ENCODE measurements around the gene GPR176. TPM values are rescaled to one million over a fixed set of nuclear protein-coding genes. Genes with fewer than 3 reads are reported as not detected.

Gene GPR176
- total RNA-seq, 4 donors from 2014 or later = 1.7 to 8.4 (median 5.4) TPM

- no peaks in the 10 kb centered on the region for H3K27me3 ChIP-seq
- TF ChIP-seq, protein P1, sequence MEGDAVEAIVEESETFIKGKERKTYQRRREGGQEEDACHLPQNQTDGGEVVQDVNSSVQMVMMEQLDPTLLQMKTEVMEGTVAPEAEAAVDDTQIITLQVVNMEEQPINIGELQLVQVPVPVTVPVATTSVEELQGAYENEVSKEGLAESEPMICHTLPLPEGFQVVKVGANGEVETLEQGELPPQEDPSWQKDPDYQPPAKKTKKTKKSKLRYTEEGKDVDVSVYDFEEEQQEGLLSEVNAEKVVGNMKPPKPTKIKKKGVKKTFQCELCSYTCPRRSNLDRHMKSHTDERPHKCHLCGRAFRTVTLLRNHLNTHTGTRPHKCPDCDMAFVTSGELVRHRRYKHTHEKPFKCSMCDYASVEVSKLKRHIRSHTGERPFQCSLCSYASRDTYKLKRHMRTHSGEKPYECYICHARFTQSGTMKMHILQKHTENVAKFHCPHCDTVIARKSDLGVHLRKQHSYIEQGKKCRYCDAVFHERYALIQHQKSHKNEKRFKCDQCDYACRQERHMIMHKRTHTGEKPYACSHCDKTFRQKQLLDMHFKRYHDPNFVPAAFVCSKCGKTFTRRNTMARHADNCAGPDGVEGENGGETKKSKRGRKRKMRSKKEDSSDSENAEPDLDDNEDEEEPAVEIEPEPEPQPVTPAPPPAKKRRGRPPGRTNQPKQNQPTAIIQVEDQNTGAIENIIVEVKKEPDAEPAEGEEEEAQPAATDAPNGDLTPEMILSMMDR (IDR thresholded peaks at IDR 0.05) = peak; percentile 39 to 53 (median 47)
- TF ChIP-seq EP300 (IDR thresholded peaks at IDR 0.05) (no peak), POLR2AphosphoS5 (IDR thresholded peaks at IDR 0.05) (no peak), POLR2A (IDR thresholded peaks at IDR 0.05; ENCODE audit: low read depth) (no peak)
- H3K9me3 ChIP-seq = no peaks in the 10 kb centered on the region
- no peaks in the 10 kb centered on the region for H3K36me3 ChIP-seq
- no peaks in the 10 kb centered on the region for H3K4me1 ChIP-seq
- no peak overlapping the region for H3K27ac ChIP-seq (replicated peaks in 1 of 4)
- intact Hi-C loops (cut with DNase I) = loop anchor here (5.0 kb wide), 1 partner anchor 89 kb away; no protein-coding TSS in a partner anchor
- WGBS = 26% methylated on average over 1 of the region's 1 CpG
- no peak overlapping the region for H3K4me3 ChIP-seq
- DNase-seq (ENCODE audit: extremely low spot score) = no peak
Measured at GRCh38 chr15:39887832-39888231, 32.2 kb downstream of the GPR176 start.

DNA sequence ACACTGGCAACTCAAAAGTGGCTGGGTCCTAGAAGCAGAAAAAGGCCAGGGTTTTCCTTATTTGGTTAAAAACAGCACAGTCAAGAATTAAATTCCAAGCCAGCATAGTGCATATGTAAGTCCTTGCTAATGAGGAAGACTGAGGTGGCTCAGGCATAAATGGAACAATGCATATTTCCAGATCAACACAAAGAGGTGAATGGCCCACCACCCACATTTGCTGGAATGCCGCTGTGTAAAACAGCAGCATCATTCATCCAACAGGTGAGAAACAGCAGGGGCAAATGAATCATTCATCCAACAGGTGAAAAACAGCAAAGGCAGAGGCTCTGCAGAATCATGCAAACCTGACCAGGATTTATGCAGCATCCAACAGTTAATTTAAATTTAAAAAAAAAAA is 32.9 kb downstream of the GPR176 start:
- intact Hi-C loops (cut with DNase I) = loop anchor here (5.0 kb wide), 1 partner anchor 90 kb away; no protein-coding TSS in a partner anchor
- Histone ChIP-seq H3K9me3 (no peaks in the 10 kb centered on the region), H3K36me3 (no peaks in the 10 kb centered on the region), H3K4me1 (no peaks in the 10 kb centered on the region), H3K27ac (replicated peaks in 1 of 4) (no peak overlapping the region), H3K27me3 (no peaks in the 10 kb centered on the region), H3K4me3 (no peak overlapping the region)
- TF ChIP-seq, protein P1 (IDR thresholded peaks at IDR 0.05) = no peak
- TF ChIP-seq POLR2AphosphoS5 (IDR thresholded peaks at IDR 0.05) (no peak), POLR2A (IDR thresholded peaks at IDR 0.05; ENCODE audit: low read depth) (no peak), EP300 (IDR thresholded peaks at IDR 0.05) (no peak)
- DNase-seq (ENCODE audit: extremely low spot score) = no peak
- WGBS = 79% methylated on average over 1 of the region's 1 CpG

- WGBS = 76% methylated on average over 3 of the region's 3 CpGs
- intact Hi-C loops (cut with DNase I) = loop anchor here (5.0 kb wide), 1 partner anchor 91 kb away; no protein-coding TSS in a partner anchor
- Histone ChIP-seq H3K4me1 (no peaks in the 10 kb centered on the region), H3K27ac (replicated peaks in 1 of 4) (no peak overlapping the region), H3K9me3 (no peaks in the 10 kb centered on the region), H3K4me3 (no peak overlapping the region), H3K36me3 (no peaks in the 10 kb centered on the region), H3K27me3 (no peaks in the 10 kb centered on the region)
- TF ChIP-seq, protein P1 (IDR thresholded peaks at IDR 0.05) = no peak
- TF ChIP-seq POLR2A (IDR thresholded peaks at IDR 0.05; ENCODE audit: low read depth) (no peak), POLR2AphosphoS5 (IDR thresholded peaks at IDR 0.05) (no peak), EP300 (IDR thresholded peaks at IDR 0.05) (no peak)
- DNase-seq (ENCODE audit: extremely low spot score) = no peak
Measured at GRCh38 chr15:39886418-39886817, 33.6 kb downstream of the GPR176 start.

DNA sequence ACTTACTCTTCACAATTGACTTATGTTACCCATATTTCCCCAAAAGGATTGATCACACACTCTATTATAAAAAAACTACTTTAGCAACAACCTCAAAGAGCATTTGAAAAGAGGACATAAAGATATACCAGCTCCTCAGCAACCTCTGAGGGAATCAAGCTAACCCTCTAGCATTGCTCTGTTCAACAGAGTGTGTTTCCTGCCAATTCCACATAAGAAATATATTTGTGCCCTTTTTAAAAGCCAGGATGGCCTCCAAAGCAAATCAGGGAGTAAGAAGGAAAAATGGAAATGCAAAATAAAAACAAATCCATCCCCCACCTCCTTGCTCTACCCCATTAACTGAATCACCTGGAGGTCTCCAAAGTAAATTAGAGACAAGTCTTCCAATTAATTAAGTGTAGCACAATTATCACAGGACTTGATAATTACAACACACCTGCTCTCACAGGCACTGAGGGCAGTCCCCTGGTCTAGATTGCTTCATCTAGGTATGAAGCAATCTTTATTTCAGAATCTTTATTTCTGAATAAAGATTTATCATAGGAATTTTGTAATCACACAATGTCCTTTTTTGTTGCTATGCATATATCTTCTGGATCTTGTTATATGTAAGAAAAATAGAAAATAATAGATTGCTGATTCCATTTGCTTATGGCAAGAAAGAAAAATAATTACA is 34.8 kb downstream of the GPR176 start:
- Histone ChIP-seq H3K4me3 (no peak overlapping the region), H3K4me1 (no peaks in the 10 kb centered on the region), H3K9me3 (no peaks in the 10 kb centered on the region), H3K27me3 (no peaks in the 10 kb centered on the region), H3K36me3 (no peaks in the 10 kb centered on the region), H3K27ac (replicated peaks in 1 of 4) (no peak overlapping the region)
- no peak for TF ChIP-seq POLR2A (IDR thresholded peaks at IDR 0.05; ENCODE audit: low read depth)
- TF ChIP-seq POLR2AphosphoS5 (IDR thresholded peaks at IDR 0.05) = no peak
- TF ChIP-seq, protein P1 (IDR thresholded peaks at IDR 0.05) = no peak
- no peak for TF ChIP-seq EP300 (IDR thresholded peaks at IDR 0.05)
- no peak for DNase-seq (ENCODE audit: extremely low spot score)
- intact Hi-C loops (cut with DNase I) = loop anchor here (5.0 kb wide), 1 partner anchor 92 kb away; no protein-coding TSS in a partner anchor
